SJSA1 (cell line): ENCODE data around the gene SETBP1. TPM values are rescaled to one million over a fixed set of nuclear protein-coding genes. Genes with fewer than 3 reads are reported as not detected.

Source experiments
- DNase-seq, 2 experiments: peaks; one replicate each; pipeline ENCODE4 v3.0.0-alpha.2; 2015 to 2020; ENCODE audit warnings: low spot score in 2 of 2, low read depth in 1 of 2
- H3K27ac ChIP-seq: fragments of 250-450 bp; sonication (Bioruptor Pico); 2 replicates; pipeline ENCODE4 v1.5.1; 2020; ENCODE audit warnings: mild to moderate bottlenecking, moderate library complexity
- H3K27me3 ChIP-seq: fragments of 250-450 bp; sonication (Bioruptor Pico); replicated peaks from 2 replicates; pipeline ENCODE4 v1.5.1; 2020; ENCODE audit warnings: mild to moderate bottlenecking, moderate library complexity
- H3K36me3 ChIP-seq: fragments of 250-450 bp; sonication (Bioruptor Pico); 2 replicates; pipeline ENCODE4 v1.5.1; 2020; ENCODE audit warnings: mild to moderate bottlenecking
- H3K4me1 ChIP-seq: fragments of 250-450 bp; sonication (Bioruptor Pico); replicated peaks from 2 replicates; pipeline ENCODE4 v1.6.1; 2021; ENCODE audit warnings: mild to moderate bottlenecking
- H3K4me3 ChIP-seq: fragments of 250-450 bp; sonication (Bioruptor Pico); 2 replicates; pipeline ENCODE4 v1.5.1; 2020; ENCODE audit warnings: mild to moderate bottlenecking
- H3K9me3 ChIP-seq: fragments of 250-450 bp; sonication (Bioruptor Pico); replicated peaks from 2 replicates; pipeline ENCODE4 v1.5.1; 2020; ENCODE audit warnings: mild to moderate bottlenecking
- total RNA-seq: library from RNA; depleted of rRNA; stranded (reverse); fragments of >200 nt; shearing (Covaris generic); gene quantifications from 2 replicates; pipeline ENCODE4 v1.2.3, GENCODE V29; 2014

SETBP1 gene
- total RNA-seq, 1 experiment from 2014 or later: 9.9 TPM

DNA sequence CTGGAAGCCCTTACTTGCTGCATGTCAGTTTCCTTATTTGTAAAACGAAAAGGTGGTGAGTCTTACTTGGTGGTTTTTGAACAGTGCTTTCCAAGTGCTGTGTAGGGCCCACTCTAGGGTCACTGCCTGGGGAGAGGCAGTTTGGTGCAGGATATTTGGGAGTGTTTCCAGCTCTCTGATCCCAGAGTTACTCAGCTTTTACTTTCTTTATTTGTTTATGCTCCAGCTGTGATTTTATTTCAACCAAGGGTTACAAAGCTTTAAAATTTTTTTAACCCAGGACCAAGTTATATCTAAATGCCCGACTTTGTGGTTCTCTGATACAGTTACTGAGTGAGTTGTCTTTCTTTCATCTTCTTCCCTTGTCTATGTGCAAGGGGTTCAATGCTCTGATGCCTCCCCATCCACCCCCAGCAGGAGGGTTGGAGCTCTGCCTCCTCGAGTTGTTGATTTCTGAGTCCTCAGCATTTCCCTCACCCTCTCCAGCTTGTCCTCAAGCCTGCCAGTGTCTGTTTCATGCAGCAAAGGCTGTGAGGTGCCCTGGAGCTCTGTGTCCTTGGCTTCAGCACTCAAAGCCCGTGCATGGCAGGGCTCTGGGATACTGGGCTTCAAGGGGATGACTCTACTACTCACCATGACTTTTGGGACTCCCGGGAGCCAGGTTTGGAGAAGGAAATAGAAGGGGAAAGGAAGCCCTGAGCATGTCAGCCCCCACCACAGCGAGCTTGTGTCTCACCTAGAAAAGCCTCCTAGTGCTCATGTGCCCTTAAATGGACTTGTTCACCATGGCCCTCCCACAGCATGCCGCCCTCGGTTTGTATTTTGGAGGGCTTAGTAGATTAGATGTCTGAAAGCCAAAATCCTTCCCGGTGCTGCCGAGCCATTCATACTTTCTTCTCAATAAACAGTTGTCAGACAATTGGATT is 236.8 kb downstream of the SETBP1 start:
- Histone ChIP-seq H3K9me3 (no peaks in the 10 kb centered on the region), H3K4me3 (no peak overlapping the region), H3K27ac (no peak overlapping the region), H3K4me1 (peaks cover 18% of the 10 kb centered on the region), H3K36me3 (no peaks in the 10 kb centered on the region), H3K27me3 (no peaks in the 10 kb centered on the region)
- no peak for DNase-seq

DNA sequence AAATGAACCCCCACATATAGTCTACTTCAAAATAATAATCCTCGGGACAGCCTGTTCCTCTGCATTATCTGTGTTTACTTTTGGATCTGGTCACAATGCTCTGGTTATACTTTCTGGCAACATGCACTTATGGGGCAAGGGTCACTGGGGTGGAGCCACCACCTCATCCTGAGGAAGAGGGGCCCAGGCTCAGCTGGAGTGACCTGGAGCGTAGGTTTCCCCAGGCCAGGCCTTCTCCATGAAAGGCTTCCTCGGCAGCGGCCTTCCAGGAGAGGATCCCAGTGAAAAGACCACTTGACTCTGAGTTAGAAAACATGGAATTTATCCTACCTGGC is 237.4 kb downstream of the SETBP1 start:
- Histone ChIP-seq H3K27ac (no peak overlapping the region), H3K4me3 (no peak overlapping the region), H3K9me3 (no peaks in the 10 kb centered on the region), H3K27me3 (no peaks in the 10 kb centered on the region), H3K4me1 (peaks cover 18% of the 10 kb centered on the region), H3K36me3 (no peaks in the 10 kb centered on the region)
- DNase-seq: no peak

DNA sequence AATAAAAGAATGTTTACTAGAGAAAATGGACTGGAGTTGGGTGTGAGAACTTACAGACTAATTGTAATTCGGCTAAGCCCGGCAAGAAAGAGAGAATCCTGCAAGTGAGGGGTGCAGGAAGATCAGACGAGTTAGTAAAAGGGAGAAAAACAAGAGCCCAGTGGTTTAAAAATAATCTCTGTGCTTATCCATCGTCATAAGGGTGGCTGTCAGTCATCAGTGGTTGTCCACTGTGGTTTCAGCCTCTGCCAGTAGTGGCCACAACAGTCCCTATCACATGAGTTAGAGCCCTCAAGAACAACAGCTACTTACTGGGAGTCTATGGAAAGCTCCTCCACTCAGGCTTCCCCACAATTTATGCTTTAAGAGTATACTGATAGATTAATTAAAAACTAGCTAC is 239.8 kb downstream of the SETBP1 start:
- H3K27me3 ChIP-seq: no peaks in the 10 kb centered on the region
- no peak for DNase-seq
- no peaks in the 10 kb centered on the region for H3K36me3 ChIP-seq
- H3K4me1 ChIP-seq: peaks cover 18% of the 10 kb centered on the region
- H3K4me3 ChIP-seq: no peak overlapping the region
- no peak overlapping the region for H3K27ac ChIP-seq
- no peaks in the 10 kb centered on the region for H3K9me3 ChIP-seq

DNA sequence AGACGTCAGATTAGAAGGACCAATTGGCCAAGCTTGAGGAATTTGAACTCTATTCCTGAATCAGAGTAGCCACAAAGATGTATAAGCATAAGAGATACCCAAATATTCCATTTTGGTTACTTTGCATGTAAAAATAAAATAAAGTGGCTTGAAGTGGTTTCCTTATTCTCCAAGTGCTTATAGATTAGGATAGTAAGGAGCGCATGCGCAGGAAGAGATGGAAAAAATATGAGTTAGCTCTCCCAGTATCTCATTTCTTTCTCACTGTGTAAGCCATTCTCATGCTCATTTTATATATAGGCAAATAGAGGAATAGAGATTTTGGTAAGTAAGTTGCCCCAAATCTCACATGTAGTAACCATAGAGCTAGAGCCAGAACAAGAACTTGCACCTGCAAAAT is 241.3 kb downstream of the SETBP1 start:
- no peak overlapping the region for H3K27ac ChIP-seq
- no peaks in the 10 kb centered on the region for H3K36me3 ChIP-seq
- H3K27me3 ChIP-seq: no peaks in the 10 kb centered on the region
- no peaks in the 10 kb centered on the region for H3K9me3 ChIP-seq
- H3K4me1 ChIP-seq: peaks cover 12% of the 10 kb centered on the region
- H3K4me3 ChIP-seq: no peak overlapping the region
- DNase-seq: no peak

DNA sequence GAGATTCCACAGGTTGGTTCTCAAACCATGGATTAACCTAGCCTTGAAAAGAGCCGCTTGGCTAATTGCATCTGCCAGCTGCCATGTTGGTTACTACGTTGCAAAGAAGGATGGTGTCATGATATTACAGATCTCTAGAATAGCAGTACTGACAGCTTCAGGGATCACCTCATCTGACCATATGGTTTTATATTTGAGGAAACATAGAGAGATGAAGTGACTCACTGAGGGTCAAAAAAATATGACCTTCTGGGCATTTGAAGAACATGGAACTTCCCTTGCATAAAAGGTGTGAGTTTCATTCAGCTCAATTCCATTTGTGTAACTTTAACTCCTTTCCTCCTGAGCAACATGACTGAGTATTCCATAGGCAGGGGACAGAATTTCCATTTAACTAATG is 242.3 kb downstream of the SETBP1 start:
- H3K4me1 ChIP-seq: peaks cover 8% of the 10 kb centered on the region
- no peak overlapping the region for H3K4me3 ChIP-seq
- no peaks in the 10 kb centered on the region for H3K36me3 ChIP-seq
- no peaks in the 10 kb centered on the region for H3K27me3 ChIP-seq
- H3K9me3 ChIP-seq: no peaks in the 10 kb centered on the region
- no peak overlapping the region for H3K27ac ChIP-seq
- no peak for DNase-seq

DNA sequence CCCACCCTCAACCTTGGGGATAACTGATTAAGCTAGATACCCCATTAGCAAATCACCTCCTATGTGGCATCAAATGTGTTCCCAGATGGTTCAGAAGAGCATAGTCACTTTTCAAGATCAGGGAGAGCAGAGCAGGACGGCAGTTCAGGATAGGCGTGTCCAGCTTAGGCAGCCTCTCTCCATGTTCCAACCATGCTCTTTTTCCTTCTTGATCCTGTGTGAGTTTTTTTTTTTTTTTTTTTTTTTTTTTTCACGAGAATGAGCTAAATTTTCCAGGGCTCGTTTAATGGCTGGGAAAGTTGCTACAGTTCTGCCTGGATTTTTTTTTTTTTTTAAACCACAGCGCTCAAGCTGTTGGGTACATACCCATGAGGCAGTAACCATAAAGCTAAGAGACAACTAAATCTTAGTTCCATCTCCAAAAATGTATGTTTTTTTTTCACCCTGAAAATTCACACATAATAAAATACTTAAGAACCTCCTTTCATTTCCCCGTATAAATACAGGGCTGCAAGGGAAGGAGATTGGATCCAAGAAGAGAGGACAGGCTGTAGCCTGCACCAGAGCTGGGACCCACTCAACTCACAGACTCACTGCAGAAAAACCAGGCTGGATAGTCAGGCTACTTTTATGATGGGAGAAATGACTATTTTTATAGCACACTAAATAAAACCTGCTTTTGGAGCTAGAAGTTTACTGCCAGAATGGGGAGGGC is 244.3 kb downstream of the SETBP1 start:
- Histone ChIP-seq H3K36me3 (no peaks in the 10 kb centered on the region), H3K27ac (no peak overlapping the region), H3K4me3 (no peak overlapping the region), H3K4me1 (peaks cover 7% of the 10 kb centered on the region; the same call in 1 of the 2 replicates), H3K9me3 (no peaks in the 10 kb centered on the region), H3K27me3 (no peaks in the 10 kb centered on the region)
- no peak for DNase-seq

DNA sequence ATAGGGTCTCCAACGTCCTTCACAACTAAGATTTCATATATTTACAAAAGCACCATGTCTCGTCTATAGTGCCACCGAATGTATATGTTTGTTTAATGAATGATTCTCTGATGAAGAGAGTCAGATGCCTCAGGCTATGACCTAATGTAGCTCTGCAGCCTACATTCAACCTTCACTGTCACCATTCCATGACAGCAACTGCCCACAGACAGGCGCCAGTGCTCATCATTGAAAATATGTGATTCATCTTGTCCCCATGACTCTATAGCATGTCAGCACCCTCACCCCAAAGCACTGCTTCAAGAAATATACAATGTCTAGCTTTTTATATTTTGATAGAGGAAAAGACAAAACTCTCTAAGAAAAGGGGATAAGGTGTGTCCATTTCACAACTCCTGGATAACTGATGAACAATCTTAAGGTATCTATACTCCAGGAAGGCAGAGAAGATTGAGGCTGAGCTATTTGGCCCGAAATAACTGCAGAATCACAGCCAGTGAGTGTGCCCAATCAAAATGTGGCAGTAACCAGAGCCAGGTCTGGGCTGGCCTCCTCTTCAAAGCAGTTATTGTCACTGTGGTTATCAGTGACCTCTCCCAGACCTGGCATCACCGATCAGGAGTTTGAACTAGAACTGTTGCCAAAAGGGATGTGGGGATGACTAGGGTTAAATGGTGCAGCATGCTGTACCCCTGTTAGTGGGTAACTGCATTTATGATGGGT is 246.6 kb downstream of the SETBP1 start:
- no peaks in the 10 kb centered on the region for H3K27me3 ChIP-seq
- no peaks in the 10 kb centered on the region for H3K9me3 ChIP-seq
- no peak overlapping the region for H3K4me3 ChIP-seq
- H3K27ac ChIP-seq: no peak overlapping the region
- peak in 1 of 2 experiments; percentile 5 for DNase-seq
- peaks cover 7% of the 10 kb centered on the region; the same call in 1 of the 2 replicates for H3K4me1 ChIP-seq
- no peaks in the 10 kb centered on the region for H3K36me3 ChIP-seq

DNA sequence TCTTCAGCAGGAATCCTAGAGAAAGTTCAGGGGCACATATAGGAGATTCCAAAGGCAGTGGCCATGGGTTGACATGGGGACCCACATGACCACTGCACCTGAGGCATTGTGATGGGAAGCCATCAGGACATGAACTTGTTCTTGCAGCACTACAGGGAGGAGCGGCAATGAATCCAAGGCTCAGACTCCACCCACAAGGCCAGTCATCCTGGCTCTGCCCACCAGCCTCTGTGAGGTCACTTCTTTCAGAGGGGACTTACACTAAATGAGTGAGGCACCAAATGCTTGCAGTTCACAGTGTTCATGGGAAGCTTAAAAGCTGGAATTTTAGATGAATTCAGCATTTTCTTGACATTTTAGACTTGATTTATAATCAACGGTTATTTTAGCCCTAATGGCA is 254.2 kb downstream of the SETBP1 start:
- H3K9me3 ChIP-seq: no peaks in the 10 kb centered on the region
- no peak overlapping the region for H3K27ac ChIP-seq
- H3K27me3 ChIP-seq: no peaks in the 10 kb centered on the region
- DNase-seq: no peak
- no peaks in the 10 kb centered on the region for H3K4me1 ChIP-seq
- no peak overlapping the region for H3K4me3 ChIP-seq
- no peaks in the 10 kb centered on the region for H3K36me3 ChIP-seq

DNA sequence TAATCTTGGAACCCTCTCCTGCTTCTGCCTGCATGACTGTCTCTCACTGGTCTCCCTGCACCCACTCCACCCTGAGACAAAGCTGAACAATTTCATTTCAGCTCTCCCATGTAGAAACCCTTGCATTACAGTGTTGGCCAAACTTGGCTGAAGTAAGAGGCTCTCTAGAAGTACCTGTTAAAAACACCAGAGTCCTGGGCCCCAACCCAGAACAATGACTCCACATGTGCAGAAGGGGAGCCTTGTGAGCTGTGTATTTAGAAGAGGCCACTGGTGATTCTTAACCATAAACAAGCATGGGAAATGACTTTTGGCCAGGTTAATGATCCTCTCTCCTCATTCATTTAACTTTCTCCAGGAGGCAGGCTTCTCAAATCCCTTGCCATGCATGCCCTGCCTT is 254.8 kb downstream of the SETBP1 start:
- Histone ChIP-seq H3K27ac (no peak overlapping the region), H3K4me3 (no peak overlapping the region), H3K36me3 (no peaks in the 10 kb centered on the region), H3K9me3 (no peaks in the 10 kb centered on the region), H3K27me3 (no peaks in the 10 kb centered on the region), H3K4me1 (no peaks in the 10 kb centered on the region)
- DNase-seq: no peak

DNA sequence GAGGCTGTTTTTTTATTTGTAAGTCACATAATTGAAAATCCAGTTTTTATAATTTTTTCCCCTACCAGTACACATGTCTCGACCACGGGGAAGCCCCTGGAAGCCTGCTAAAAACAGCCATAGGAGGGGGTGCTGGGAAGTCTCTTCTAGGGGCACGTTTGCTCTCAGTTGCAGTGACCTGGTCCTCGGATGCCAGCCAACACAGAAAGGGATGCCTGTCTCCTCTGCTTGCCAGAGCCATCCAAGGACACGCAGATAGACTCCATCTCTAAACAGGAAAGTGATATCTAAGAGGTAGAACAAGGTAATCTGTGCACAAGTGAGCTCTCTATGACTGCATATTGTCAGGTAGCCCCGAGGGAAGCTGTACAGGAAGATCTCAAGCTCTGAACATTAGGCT is 255.8 kb downstream of the SETBP1 start:
- Histone ChIP-seq H3K4me1 (no peaks in the 10 kb centered on the region), H3K4me3 (no peak overlapping the region), H3K27me3 (no peaks in the 10 kb centered on the region), H3K36me3 (no peaks in the 10 kb centered on the region), H3K27ac (no peak overlapping the region), H3K9me3 (no peaks in the 10 kb centered on the region)
- no peak for DNase-seq

DNA sequence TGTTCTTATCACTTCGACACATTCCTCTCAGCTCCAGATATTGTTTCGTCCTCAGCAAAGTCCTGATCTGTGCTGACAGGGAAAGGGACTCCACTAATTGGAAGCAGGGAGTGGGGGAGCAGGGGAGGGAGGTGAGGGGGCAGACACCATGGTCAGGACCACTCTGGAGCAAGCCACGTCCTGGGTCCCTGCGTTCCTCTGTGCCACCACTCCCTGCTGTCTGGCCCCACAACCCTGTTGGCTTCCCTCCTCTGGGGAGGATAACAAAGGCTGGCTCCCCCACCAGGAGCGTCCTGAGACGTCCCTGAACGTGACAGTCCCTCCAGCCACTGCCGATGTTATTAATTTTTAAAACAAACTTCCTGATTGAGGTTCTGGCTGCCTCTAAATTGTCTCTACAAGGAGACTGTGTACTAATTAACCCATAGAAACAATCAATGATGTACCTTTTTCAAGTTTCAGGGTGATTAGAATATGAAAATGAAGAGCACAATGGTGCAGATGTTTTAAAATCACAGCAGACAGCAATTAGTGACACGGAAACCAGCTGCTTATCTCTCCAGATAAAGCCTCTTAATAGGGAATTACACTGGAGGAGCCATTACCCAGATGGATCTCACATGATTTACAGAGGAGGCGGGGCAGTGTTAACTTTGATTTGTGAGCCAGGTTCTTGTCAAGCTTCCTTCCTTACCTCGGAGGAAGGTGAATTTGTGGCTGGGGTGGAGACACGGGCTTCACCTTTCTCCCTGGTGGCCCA is 257.5 kb downstream of the SETBP1 start:
- H3K36me3 ChIP-seq: no peaks in the 10 kb centered on the region
- no peak overlapping the region for H3K27ac ChIP-seq
- peaks cover 3% of the 10 kb centered on the region for H3K4me1 ChIP-seq
- H3K9me3 ChIP-seq: no peaks in the 10 kb centered on the region
- no peak for DNase-seq
- no peak overlapping the region for H3K4me3 ChIP-seq
- no peaks in the 10 kb centered on the region for H3K27me3 ChIP-seq

DNA sequence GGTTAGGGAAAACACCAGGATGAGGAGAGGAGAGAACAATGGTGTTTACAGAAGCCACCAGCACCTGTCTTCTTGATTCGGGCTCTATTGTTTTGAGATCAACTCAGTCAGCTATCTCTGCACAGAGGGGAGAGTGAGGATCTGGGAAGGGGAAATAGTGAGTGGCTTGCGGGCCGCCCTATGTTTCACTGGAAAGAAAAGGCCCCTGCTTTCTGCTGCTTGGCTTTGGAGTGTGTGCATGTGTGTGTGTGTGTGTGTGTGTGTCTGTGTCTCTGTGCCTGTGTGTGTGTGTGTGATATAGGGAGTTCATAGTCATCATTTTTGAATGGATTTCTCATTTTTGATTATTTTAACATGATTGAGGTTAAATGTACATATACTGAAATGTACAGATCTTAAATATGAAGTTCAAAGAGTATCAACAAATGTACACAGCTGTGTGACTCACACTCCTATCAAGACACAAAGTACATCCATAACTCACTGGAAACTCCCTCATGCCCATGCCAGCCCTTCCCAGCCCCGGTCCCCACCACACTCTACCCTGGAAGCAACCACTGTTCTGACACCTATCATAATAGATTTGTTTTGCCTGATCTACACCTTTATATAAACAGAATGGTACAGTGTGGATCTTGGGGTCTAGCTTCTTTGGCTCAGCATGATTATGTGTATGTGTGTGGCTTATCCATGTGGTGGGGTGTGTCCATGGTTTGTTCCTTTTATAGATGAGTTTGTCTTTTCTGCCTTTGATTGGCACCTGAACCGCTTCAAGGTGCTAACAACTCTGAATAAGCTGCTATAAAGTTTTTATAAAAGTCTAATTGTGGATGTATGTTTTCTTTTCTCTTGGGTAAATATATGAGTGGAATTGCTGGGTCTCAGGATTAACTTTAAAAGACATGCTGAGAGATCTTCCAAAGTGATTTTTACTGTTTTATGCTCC is 258.3 kb downstream of the SETBP1 start:
- Histone ChIP-seq H3K9me3 (no peaks in the 10 kb centered on the region), H3K4me3 (no peak overlapping the region), H3K36me3 (no peaks in the 10 kb centered on the region), H3K27ac (no peak overlapping the region), H3K4me1 (peaks cover 11% of the 10 kb centered on the region), H3K27me3 (no peaks in the 10 kb centered on the region)
- no peak for DNase-seq
